ENCODE results near the gene SPOCK2.

Gene SPOCK2

DNA sequence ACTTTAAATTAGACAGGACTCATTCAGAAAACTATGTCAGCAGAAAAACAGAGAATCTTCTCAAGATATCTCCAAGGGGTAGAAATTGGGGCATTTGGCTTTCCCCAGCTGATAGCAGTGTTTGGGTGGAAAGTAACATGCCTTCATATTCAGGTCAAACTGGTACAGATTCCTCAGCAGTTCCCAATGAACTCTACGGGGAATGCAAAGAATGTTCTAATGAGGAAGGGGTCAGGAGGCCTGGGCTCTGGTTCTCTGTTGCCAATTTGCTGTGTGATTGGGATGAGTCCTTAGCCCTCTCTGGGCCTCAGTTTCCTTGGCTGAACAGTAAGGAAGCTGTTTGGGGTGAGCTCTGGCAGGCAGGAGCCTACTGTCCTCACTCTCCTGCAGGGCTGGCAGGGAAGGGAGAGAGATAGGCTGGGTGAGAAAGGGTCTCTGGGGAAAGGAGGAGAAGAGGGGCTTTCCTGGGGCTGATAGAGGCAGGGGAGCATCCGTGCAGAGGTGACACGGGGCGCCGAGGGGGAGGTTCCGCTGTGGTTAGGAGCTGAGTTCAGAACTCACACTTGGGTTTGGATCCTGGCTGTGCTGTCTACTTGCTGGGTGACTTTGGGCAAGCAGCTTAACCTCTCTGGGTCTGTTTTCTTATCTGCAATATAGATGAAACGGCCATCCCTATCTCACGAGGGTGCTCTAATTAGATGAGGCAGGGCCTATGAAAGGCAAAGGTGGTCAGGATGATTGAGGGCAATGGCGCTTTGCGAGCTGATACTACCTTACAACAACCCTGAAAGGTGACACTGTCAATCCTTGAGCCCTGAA is 45.1 kb downstream of the SPOCK2 start:
- DNase-seq (ENCODE audit: low spot score) = no peak
- in situ Hi-C loops (cut with MboI; ENCODE audit: low pct_unique_long_range_greater_than_20kb, low sequenced_read_pairs, unreplicated experiment) = no loop called here
- TF ChIP-seq, protein P1, sequence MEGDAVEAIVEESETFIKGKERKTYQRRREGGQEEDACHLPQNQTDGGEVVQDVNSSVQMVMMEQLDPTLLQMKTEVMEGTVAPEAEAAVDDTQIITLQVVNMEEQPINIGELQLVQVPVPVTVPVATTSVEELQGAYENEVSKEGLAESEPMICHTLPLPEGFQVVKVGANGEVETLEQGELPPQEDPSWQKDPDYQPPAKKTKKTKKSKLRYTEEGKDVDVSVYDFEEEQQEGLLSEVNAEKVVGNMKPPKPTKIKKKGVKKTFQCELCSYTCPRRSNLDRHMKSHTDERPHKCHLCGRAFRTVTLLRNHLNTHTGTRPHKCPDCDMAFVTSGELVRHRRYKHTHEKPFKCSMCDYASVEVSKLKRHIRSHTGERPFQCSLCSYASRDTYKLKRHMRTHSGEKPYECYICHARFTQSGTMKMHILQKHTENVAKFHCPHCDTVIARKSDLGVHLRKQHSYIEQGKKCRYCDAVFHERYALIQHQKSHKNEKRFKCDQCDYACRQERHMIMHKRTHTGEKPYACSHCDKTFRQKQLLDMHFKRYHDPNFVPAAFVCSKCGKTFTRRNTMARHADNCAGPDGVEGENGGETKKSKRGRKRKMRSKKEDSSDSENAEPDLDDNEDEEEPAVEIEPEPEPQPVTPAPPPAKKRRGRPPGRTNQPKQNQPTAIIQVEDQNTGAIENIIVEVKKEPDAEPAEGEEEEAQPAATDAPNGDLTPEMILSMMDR (IDR thresholded peaks at IDR 0.05; ENCODE audit: extremely low read depth, insufficient read depth, missing control alignments) = no peak

DNA sequence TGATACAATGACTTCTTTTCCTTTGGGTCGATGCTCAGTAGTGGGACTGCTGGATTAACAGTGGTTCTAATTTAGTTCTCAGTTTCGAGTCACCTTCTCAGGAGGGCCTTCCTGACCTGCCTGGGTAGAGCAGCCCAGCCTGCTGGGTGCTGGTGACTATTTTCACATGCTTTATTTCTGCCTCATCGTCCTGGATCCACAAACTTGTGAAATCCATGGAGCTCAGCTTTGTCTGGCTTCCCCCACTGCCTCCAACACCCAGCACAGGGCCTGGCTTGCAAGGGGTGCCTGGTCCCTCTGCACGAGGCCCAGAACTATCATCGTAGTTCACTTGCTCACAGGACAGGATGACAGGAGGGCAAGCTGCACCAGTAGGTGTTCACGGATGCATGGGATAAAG is 46.9 kb downstream of the SPOCK2 start:
- in situ Hi-C loops (cut with MboI; ENCODE audit: low pct_unique_long_range_greater_than_20kb, low sequenced_read_pairs, unreplicated experiment) = no loop called here
- TF ChIP-seq, protein P1 (IDR thresholded peaks at IDR 0.05; ENCODE audit: extremely low read depth, insufficient read depth, missing control alignments) = no peak
- DNase-seq (ENCODE audit: low spot score) = no peak

DNA sequence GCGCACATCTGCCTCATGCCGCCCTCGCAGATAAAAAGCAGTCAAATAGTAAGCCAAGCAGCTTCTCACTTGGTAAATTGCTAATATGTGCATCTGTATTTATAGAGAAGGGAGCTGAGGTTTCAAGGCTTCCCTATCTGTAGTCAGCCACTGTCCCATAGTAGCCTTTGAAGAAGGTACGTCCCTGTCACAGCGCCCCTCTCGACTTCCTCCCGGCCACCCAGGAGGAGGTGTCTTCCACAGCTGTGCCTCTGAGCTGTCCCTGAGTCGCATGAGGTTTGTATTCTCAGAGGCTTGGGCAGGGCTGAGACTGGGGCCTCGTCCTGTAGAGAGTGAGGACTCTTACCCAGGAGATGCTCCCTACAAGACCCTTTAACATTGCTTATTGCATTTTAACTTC is 49.0 kb downstream of the SPOCK2 start:
- TF ChIP-seq, protein P1 (IDR thresholded peaks at IDR 0.05; ENCODE audit: extremely low read depth, insufficient read depth, missing control alignments) = no peak
- DNase-seq (ENCODE audit: low spot score) = no peak
- in situ Hi-C loops (cut with MboI; ENCODE audit: low pct_unique_long_range_greater_than_20kb, low sequenced_read_pairs, unreplicated experiment) = no loop called here

DNA sequence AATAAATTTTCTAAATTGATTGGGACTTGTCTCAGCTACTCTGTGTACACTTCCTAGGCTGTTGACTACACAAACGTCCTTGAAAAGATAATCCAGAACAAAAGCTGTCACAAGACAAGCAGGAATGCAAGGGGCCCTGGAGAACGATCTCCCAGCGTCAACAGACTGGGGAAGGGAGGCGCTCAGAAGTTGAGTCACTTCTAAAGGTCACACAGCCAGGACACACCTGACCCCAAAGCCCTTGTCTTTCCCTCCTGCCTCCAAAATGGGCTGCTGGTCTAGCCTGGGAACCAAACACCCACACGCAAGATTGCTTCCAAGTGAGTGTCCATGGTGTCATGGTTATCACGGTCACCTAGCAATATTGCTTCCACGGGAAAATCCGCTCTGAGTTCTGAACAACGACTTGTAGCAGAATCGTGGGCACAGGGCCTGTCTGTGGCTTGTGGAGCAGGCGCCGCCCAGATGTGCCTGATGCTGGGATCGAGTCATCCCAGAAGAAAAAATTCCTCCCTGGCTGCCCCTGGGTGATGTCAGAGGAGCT is 49.8 kb downstream of the SPOCK2 start:
- TF ChIP-seq, protein P1 (IDR thresholded peaks at IDR 0.05; ENCODE audit: extremely low read depth, insufficient read depth, missing control alignments) = no peak
- in situ Hi-C loops (cut with MboI; ENCODE audit: low pct_unique_long_range_greater_than_20kb, low sequenced_read_pairs, unreplicated experiment) = no loop called here
- DNase-seq (ENCODE audit: low spot score) = no peak

DNA sequence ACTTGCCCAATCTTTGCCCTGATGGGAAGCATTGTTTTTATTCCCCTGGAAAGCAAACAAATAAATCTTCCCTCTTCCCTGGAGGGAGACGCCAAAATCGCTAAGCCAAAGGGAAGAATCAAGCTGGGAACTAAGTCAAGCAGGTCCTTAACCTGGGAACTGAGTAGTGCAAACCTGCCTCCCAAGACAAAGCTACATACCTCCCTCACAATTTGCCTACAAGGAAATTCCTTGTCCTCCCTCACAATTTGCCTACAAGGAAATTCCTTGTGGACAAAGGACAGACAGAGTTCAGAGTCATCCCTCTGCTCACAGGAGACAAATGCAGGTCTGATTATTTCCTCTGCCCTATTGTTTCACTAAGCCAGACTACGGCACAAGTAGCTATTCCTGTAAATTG is 50.5 kb downstream of the SPOCK2 start:
- in situ Hi-C loops (cut with MboI; ENCODE audit: low pct_unique_long_range_greater_than_20kb, low sequenced_read_pairs, unreplicated experiment) = no loop called here

DNA sequence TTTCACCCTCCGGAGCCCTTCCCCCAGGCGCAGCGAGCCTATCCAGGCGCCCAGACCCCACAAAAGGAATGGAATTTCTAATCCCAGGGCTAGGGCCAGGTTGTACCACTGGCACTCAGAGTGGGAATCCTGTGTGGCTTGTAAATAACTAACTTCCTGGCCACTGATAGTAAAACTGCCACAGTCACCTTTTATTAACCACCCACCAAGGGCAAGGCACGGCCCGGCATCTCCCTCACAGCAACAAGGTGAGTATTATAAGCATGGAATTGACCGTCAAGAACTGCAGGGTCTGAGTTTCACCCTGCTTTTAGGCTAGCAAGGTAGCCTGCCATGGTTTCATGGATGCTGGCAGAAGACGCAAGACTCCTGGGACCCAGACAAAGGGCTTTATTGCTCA is 51.1 kb downstream of the SPOCK2 start:
- in situ Hi-C loops (cut with MboI; ENCODE audit: low pct_unique_long_range_greater_than_20kb, low sequenced_read_pairs, unreplicated experiment) = no loop called here
- DNase-seq (ENCODE audit: low spot score) = no peak
- TF ChIP-seq, protein P1 (IDR thresholded peaks at IDR 0.05; ENCODE audit: extremely low read depth, insufficient read depth, missing control alignments) = no peak

More for the DNA sequence above, 50.5 kb downstream of the SPOCK2 start:
- TF ChIP-seq, protein P1 (IDR thresholded peaks at IDR 0.05; ENCODE audit: extremely low read depth, insufficient read depth, missing control alignments) = no peak
- no peak for DNase-seq (ENCODE audit: low spot score)

Data from GM13977 (cell line).